ENCODE measurements around the gene PTK7.
"Not testable (repeated sequence)": the region's sequence is repeated elsewhere in the genome, so short reads cannot be mapped to it uniquely, and the experiment has no call there.

The PTK7 gene

DNA sequence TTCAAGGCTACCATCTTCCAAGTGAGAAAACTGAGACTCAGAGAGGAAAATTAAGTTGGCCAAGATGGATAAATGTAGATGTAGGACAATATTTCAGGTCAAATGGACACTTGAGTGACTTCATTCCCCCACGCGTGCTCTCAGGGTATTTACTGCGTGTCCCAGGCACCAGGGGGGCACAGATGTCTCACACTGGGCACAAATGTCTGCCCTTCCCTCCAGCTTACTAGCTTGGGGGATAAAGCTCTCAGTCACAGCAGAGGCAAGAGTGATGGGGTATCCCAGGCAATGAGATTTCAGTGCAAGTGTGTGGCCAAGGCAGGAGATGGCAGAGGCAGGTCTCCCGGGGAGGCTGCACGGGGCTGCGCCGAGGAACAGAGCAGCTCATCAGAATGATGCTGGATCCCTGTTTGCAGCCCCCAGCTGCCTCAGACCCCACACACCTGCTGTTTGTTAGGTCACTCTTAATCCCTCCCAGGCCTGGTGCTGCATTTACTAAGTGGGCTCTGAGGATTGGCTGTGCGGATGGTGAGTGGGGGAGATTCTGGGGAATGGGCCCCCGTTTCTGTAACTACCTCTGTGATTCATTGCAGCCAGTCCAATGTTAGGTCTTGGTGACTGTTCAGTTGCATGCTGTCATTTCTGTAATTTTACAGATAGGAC, 44.1 kb downstream of the PTK7 start:
- no peak for DNase-seq

GRCh38 chr6:43120944-43121913, 45.1 kb downstream of the PTK7 start:
- peak; percentile 98 for DNase-seq

DNA sequence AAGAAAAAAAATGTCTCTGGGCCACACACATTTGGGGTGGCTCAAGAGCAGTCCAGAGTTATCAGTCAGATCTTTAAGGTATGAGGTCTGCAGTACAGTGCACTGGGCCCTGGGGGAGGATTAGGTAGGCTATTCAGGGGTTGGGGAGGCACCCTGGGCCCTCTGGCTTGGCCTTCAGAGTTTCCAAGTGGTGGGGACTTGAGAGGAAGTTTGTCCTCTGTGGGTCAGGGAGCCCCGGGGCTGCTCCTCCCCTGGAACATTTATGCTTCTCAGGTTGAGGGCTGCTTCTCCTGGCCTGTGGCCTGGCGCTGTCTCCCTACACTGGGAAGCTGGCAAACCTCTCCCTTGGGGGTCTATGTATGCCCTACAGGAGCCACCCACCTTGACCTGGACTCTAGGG, 46.0 kb downstream of the PTK7 start:
- no peak for DNase-seq

- peak; percentile 37 for DNase-seq
These were observed 47.6 kb downstream of the PTK7 start for GRCh38 chr6:43123461-43124314.

- DNase-seq = no peak
These were observed 48.4 kb downstream of the PTK7 start for GRCh38 chr6:43124481-43124880.

- DNase-seq = peak; percentile 96
These were observed 49.0 kb downstream of the PTK7 start for GRCh38 chr6:43125119-43125518.

- peak; percentile 26 for DNase-seq
These were observed 49.4 kb downstream of the PTK7 start for GRCh38 chr6:43125555-43125954.

DNA sequence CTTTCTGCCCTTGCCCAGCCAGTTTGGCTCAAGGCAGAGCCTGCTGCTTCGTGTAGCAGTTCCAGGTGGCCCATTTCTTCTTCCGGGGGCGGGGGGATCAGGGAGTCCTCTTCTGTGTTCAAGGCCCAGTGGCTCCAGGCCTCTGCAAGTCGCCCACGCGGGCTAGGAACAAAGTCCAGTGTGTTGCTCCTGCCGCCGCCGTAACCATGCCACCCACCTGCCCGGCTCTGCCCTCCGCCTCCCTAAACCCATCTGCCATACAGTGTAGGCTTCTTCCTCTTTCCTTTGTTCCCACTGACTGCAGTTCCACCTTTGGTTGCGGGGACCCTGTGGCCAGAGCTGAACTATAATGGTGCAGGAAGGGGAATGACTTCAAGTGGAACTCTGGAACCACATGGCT, 51.1 kb downstream of the PTK7 start:
- DNase-seq = no peak

- peak; percentile 46 for DNase-seq
These were observed 51.8 kb downstream of the PTK7 start for GRCh38 chr6:43127877-43128276.

GRCh38 chr6:43128926-43129325, 52.8 kb downstream of the PTK7 start:
- no peak for DNase-seq

DNA sequence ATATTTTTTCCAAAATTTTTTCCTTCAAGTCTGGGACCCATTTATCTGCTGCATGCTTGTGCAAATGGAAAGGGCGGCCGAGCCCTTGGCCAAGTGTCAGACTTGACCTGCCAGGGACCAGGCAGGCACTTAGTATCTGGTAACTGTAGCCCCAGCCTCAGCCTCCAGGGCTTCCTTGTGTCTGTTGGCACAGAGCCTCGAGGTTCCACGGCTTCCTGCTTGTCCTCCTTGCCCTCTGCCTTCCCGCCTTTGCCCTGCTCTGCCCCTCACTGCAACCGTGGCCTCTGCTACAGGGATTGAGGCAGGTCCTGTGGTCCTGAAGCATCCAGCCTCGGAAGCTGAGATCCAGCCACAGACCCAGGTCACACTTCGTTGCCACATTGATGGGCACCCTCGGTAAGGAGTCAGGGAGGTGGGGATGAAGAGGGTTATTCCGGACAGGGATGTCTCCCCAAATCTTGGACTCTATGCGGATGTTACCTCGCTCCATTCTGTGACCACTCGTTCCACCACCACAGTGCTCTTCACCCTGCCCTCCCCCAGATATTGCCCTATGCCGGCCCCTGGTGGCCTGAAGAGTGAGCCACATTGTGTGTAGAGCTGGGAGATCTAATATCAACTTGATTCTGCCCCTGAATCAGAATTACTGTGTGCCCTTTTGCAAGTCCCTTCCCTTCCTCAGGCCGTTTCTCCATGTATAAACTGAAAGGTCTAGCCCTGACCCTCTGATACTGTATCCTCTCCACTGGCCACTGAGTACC, 53.5 kb downstream of the PTK7 start:
- peak; percentile 35 for DNase-seq

DNA sequence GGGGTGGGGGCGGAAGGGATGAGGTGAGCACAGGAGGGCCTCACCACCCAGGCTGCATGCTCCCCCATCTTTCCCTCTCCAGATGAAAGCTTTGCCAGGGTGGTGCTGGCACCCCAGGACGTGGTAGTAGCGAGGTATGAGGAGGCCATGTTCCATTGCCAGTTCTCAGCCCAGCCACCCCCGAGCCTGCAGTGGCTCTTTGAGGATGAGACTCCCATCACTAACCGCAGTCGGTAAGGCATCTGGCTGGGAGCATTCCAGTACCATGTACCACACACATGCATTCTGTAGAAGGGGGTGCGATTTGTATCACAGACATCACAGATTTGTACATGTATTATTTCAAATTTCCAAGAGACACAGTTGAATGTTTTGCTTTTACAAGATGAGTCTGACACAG, 54.3 kb downstream of the PTK7 start:
- no peak for DNase-seq

- DNase-seq = not testable (repeated sequence)
These were observed 55.3 kb downstream of the PTK7 start for GRCh38 chr6:43131379-43131778.

GRCh38 chr6:43138267-43138666, 62.2 kb downstream of the PTK7 start:
- DNase-seq = no peak

DNA sequence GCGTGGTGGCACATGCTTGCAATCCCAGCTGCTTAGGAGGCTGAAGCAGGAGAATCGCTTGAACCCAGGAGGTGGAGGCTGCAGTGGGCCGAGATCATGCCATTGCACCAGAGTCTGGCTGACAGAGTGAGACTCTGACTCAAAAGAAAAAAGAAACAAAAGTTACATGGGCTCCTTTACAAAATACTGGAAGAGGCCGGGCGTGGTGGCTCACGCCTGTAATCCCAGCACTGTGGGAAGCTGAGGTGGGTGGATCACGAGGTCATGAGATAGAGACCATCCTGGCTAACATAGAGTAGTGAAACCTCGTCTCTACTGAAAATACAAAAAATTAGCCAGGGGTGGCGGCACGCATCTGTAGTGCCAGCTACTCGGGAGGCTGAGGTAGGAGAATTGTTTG, 63.9 kb downstream of the PTK7 start:
- DNase-seq = not testable (repeated sequence)

DNA sequence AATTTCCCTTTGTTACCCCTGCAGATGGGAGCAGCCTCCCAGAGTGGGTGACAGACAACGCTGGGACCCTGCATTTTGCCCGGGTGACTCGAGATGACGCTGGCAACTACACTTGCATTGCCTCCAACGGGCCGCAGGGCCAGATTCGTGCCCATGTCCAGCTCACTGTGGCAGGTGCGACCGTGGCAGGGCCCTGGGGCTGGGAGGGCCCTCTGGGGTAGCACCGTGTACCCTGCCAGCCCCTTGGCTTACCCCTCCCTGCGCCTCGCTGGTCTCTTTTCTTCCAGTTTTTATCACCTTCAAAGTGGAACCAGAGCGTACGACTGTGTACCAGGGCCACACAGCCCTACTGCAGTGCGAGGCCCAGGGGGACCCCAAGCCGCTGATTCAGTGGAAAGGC, 65.5 kb downstream of the PTK7 start:
- DNase-seq = no peak

- DNase-seq = no peak
These were observed 66.0 kb downstream of the PTK7 start for GRCh38 chr6:43142101-43142500.

- peak; percentile 92 for DNase-seq
These were observed 67.4 kb downstream of the PTK7 start for GRCh38 chr6:43143235-43144128.

DNA sequence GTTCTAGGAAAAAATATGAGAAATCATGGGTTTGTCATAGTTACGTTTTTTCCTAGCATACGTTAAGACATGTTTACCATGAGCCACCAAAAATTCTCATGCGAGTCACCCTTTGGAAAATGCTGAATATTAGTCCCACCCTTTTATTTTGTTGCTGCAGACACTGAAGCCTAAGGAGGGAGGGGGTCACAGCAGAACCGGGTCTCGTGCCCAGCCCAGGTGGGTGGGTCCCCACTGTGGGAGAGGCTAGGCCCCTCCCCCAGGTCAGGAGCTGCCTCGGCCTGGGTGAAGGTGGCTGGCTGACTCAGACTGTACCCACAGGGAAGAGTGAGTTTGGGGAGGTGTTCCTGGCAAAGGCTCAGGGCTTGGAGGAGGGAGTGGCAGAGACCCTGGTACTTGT, 68.8 kb downstream of the PTK7 start:
- DNase-seq = no peak

- DNase-seq = no peak
These were observed 70.1 kb downstream of the PTK7 start for GRCh38 chr6:43146261-43146660.

All from fibroblast of skin of right quadriceps (primary cell).